Mesenchymal stem cell (in vitro differentiated cells and primary cell): ENCODE data around the gene GPS1.

Experiments used
- DNase-seq: peaks from one replicate; pipeline ENCODE4 v3.0.0-alpha.2; 2013
- H2AFZ ChIP-seq: one replicate; pipeline ENCODE4 v1.6.1; 2013; ENCODE audit warnings: low read depth, mild to moderate bottlenecking, control low read depth, inconsistent platforms, low read length, moderate library complexity
- H2AK5ac ChIP-seq: 2 replicates; pipeline ENCODE4 v1.6.1; 2013; ENCODE audit warnings: low read length, moderate library complexity, mild to moderate bottlenecking, inconsistent platforms; ENCODE audit not compliant: severe bottlenecking
- H2BK120ac ChIP-seq: one replicate; pipeline ENCODE4 v1.6.1; 2013; ENCODE audit warnings: low read depth, mild to moderate bottlenecking, inconsistent platforms, low read length, moderate library complexity
- H2BK12ac ChIP-seq, 2 experiments: one replicate each; pipeline ENCODE4 v1.6.1; 2013; ENCODE audit warnings: inconsistent platforms in 2 of 2, low read length in 2 of 2, mild to moderate bottlenecking in 2 of 2, moderate library complexity in 2 of 2, control low read depth in 1 of 2
- H2BK15ac ChIP-seq: one replicate; pipeline ENCODE4 v1.6.1; 2013; ENCODE audit warnings: mild to moderate bottlenecking, low read depth, inconsistent platforms; ENCODE audit not compliant: poor library complexity, severe bottlenecking
- H2BK5ac ChIP-seq: 2 replicates; pipeline ENCODE4 v1.6.1; 2013; ENCODE audit warnings: low read depth, mild to moderate bottlenecking, low read length, control low read depth, inconsistent platforms; ENCODE audit not compliant: poor library complexity, severe bottlenecking
- H3K14ac ChIP-seq, 2 experiments: one replicate each; pipeline ENCODE4 v1.6.1; 2013; ENCODE audit warnings: inconsistent platforms in 2 of 2, low read length in 2 of 2, control low read depth in 1 of 2, mild to moderate bottlenecking in 1 of 2, moderate library complexity in 1 of 2
- H3K18ac ChIP-seq, 2 experiments: one replicate each; pipeline ENCODE4 v1.6.1; 2013; ENCODE audit warnings: inconsistent platforms in 2 of 2, low read length in 2 of 2, control low read depth in 1 of 2, low read depth in 1 of 2, mild to moderate bottlenecking in 1 of 2
- H3K23ac ChIP-seq, 2 experiments: one replicate each; pipeline ENCODE4 v1.6.1; 2013; ENCODE audit warnings: inconsistent platforms in 2 of 2, low read length in 2 of 2, mild to moderate bottlenecking in 2 of 2, moderate library complexity in 2 of 2, control low read depth in 1 of 2
- H3K27ac ChIP-seq: 2 replicates; pipeline ENCODE4 v1.5.1; 2013; ENCODE audit warnings: mild to moderate bottlenecking, moderate library complexity, low read length, control low read depth, inconsistent platforms; ENCODE audit not compliant: poor library complexity, severe bottlenecking
- H3K27me3 ChIP-seq, 2 experiments: 2 replicates each; pipeline versions ENCODE4 v1.6.1 to v1.7.0; 2013; ENCODE audit warnings: low read length in 2 of 2, mild to moderate bottlenecking in 2 of 2, moderate library complexity in 2 of 2, control low read depth in 1 of 2, inconsistent platforms in 1 of 2; ENCODE audit not compliant: control insufficient read depth in 1 of 2, insufficient read depth in 1 of 2
- H3K36me3 ChIP-seq, 2 experiments: 2 replicates each; pipeline versions ENCODE4 v1.6.1 to v1.7.0; 2013; ENCODE audit warnings: low read length in 2 of 2, control low read depth in 1 of 2, inconsistent platforms in 1 of 2, low read depth in 1 of 2, mild to moderate bottlenecking in 1 of 2; ENCODE audit not compliant: insufficient read depth in 2 of 2, control insufficient read depth in 1 of 2
- H3K4ac ChIP-seq, 2 experiments: one replicate each; pipeline ENCODE4 v1.6.1; 2013; ENCODE audit warnings: inconsistent platforms in 2 of 2, low read length in 2 of 2, mild to moderate bottlenecking in 2 of 2, moderate library complexity in 2 of 2, control low read depth in 1 of 2, low read depth in 1 of 2
- H3K4me1 ChIP-seq: 2 replicates; pipeline ENCODE4 v1.6.1; 2013; ENCODE audit warnings: low read depth, low read length, control low read depth; ENCODE audit not compliant: control insufficient read depth, insufficient read depth
- H3K4me2 ChIP-seq: 2 replicates; pipeline ENCODE4 v1.6.1; 2013; ENCODE audit warnings: low read length, mild to moderate bottlenecking, inconsistent platforms; ENCODE audit not compliant: poor library complexity, severe bottlenecking
- H3K4me3 ChIP-seq, 2 experiments: 2 replicates each; pipeline versions ENCODE4 v1.5.1 to v1.7.0; 2013; ENCODE audit warnings: low read length in 2 of 2, mild to moderate bottlenecking in 2 of 2, control low read depth in 1 of 2, low read depth in 1 of 2; ENCODE audit not compliant: insufficient read depth in 1 of 2
- H3K79me1 ChIP-seq: replicated peaks from 2 replicates; pipeline ENCODE4 v1.6.1; 2013; ENCODE audit warnings: mild to moderate bottlenecking, control low read depth, low read length, inconsistent platforms; ENCODE audit not compliant: poor library complexity, severe bottlenecking
- H3K9ac ChIP-seq: 2 replicates; pipeline ENCODE4 v1.7.0; 2013; ENCODE audit warnings: mild to moderate bottlenecking, low read length, moderate library complexity
- H3K9me3 ChIP-seq: 2 replicates; pipeline ENCODE4 v1.7.0; 2013; ENCODE audit warnings: mild to moderate bottlenecking, low read length; ENCODE audit not compliant: control insufficient read depth
- H4K8ac ChIP-seq: one replicate; pipeline ENCODE4 v1.6.1; 2013; ENCODE audit warnings: inconsistent platforms, mild to moderate bottlenecking, low read length, moderate library complexity
- H4K91ac ChIP-seq: one replicate; pipeline ENCODE4 v1.6.1; 2013; ENCODE audit warnings: mild to moderate bottlenecking, low read length, inconsistent platforms
- WGBS: methylation state at CpG from one replicate; pipeline ENCODE4 v1.1.7; 2013; ENCODE audit warnings: mixed read lengths; 5-methylcytosine and 5-hydroxymethylcytosine counted together

The GPS1 gene

DNA sequence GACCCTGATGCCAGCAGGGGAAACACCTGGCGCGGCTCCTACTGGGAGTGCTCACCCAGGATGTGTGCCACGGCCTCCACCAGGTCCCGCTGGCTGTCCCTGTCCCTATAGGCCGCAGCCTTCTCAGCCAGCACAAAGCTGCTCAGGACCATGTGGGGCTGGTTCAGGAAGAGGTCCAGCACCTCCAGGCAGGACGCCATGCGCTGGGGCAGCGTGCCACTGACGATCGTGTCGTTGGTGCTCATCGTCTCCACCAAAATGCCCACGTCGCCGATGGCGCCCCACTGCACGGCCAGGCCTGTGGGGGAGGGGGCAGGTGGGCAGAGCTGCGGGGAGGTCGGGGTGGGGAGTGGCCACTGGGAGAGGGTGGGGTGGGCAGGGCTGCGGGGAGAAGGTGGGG is 29.8 kb downstream of the GPS1 start:
- WGBS: 97% methylated on average over 19 of the region's 20 CpGs
- Histone ChIP-seq H3K4me2 (no peak overlapping the region), H3K9me3 (no peaks in the 10 kb centered on the region), H3K9ac (no peak overlapping the region), H2BK120ac (no peak overlapping the region), H3K18ac (no peak overlapping the region), H3K23ac (no peak overlapping the region), H2BK12ac (no peak overlapping the region), H3K27ac (no peak overlapping the region), H2BK15ac (no peak overlapping the region), H4K8ac (no peak overlapping the region), H3K4ac (no peak overlapping the region), H2AFZ (no peak overlapping the region), H4K91ac (no peak overlapping the region), H2BK5ac (no peak overlapping the region), H3K79me1 (peaks cover 40% of the 10 kb centered on the region), H3K27me3 (no peaks in the 10 kb centered on the region), H2AK5ac (no peak overlapping the region), H3K36me3 (peaks cover 81 to 99% of the 10 kb centered on the region in 2 experiments), H3K14ac (no peak overlapping the region), H3K4me3 (no peak overlapping the region), H3K4me1 (peaks cover 3% of the 10 kb centered on the region)
- DNase-seq: no peak

DNA sequence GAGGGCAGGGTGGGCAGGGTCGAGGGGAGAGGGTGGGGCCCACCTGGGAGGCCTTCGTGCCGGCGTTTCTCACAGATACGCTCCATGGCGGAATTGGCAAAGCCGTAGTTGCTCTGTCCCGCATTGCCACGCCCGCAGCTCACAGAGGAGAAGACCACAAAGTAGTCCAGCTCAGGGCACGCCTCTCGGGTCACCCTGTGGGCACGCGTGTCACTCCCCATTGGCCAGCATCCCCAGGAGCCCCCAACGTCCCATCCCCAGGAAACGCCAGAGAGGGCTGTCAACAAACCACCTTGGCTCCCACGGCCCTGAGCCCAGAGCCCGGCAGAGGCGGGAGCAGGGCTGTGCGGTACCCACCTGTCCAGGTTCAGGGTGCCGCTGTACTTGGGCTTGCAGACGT is 30.3 kb downstream of the GPS1 start:
- Histone ChIP-seq H2BK12ac (no peak overlapping the region), H4K8ac (no peak overlapping the region), H4K91ac (no peak overlapping the region), H2AFZ (no peak overlapping the region), H3K79me1 (peaks cover 42% of the 10 kb centered on the region), H2BK5ac (no peak overlapping the region), H3K4ac (no peak overlapping the region), H3K9ac (no peak overlapping the region), H3K9me3 (no peaks in the 10 kb centered on the region), H3K27me3 (no peaks in the 10 kb centered on the region), H3K4me2 (no peak overlapping the region), H3K4me1 (peaks cover 3% of the 10 kb centered on the region), H2AK5ac (no peak overlapping the region), H3K14ac (no peak overlapping the region), H3K36me3 (peaks cover 85 to 100% of the 10 kb centered on the region in 2 experiments), H2BK15ac (no peak overlapping the region), H3K23ac (no peak overlapping the region), H3K27ac (no peak overlapping the region), H3K18ac (no peak overlapping the region), H3K4me3 (no peak overlapping the region), H2BK120ac (no peak overlapping the region)
- WGBS: 96% methylated on average over 22 of the region's 22 CpGs
- no peak for DNase-seq

DNA sequence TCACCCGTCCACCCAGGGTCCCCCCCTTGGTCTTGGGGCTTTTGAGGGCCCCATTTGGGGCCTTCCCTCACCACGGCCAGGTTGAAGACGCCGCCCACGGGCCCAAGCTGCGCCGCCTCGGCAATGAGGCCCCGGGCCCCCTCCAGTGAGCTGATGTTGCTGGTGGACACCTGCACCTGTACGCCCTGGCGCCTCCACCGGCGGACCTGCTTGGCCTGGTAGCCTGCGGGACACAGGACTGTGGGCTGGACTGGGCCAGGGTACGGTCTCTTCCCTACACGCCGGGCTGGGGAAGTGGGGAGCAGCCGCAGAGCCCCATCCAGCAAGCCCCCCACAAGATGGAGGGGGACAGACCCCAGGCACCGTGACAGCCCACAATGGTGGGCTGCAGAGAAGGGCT is 30.8 kb downstream of the GPS1 start:
- no peak overlapping the region for H2AFZ ChIP-seq
- H3K18ac ChIP-seq: no peak overlapping the region
- no peak overlapping the region for H3K14ac ChIP-seq
- H3K9me3 ChIP-seq: no peaks in the 10 kb centered on the region
- no peak overlapping the region for H3K9ac ChIP-seq
- H2BK12ac ChIP-seq: no peak overlapping the region
- H2BK15ac ChIP-seq: no peak overlapping the region
- no peak overlapping the region for H4K8ac ChIP-seq
- H3K27ac ChIP-seq: no peak overlapping the region
- DNase-seq: no peak
- H3K4me1 ChIP-seq: peaks cover 3% of the 10 kb centered on the region
- no peak overlapping the region for H3K23ac ChIP-seq
- 93% methylated on average over 19 of the region's 19 CpGs for WGBS
- no peak overlapping the region for H2BK5ac ChIP-seq
- peaks cover 90 to 100% of the 10 kb centered on the region in 2 experiments for H3K36me3 ChIP-seq
- H3K4me3 ChIP-seq: no peak overlapping the region
- H3K27me3 ChIP-seq: no peaks in the 10 kb centered on the region
- no peak overlapping the region for H2BK120ac ChIP-seq
- no peak overlapping the region for H4K91ac ChIP-seq
- H3K79me1 ChIP-seq: peaks cover 43% of the 10 kb centered on the region
- H3K4me2 ChIP-seq: no peak overlapping the region
- no peak overlapping the region for H2AK5ac ChIP-seq
- no peak overlapping the region for H3K4ac ChIP-seq

DNA sequence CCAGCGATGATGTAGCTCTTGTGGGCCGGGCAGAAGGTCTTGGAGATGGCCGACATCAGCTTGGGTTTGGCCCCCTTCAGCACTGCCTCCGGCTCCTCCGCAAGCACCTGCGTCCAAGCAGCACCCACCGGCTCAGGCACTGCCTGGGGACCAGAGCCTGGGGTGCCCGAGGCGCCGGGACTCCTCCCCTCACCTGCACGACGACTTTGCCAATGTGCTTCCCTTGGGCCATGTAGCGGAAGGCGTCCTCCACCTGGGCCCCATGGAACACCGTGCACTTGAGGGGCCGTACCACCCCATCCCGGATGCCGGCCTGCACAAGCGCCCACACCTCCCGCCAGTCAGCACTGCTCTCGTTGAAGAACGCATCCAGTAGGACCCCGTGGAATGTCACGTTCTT is 31.3 kb downstream of the GPS1 start:
- Histone ChIP-seq H2AK5ac (no peak overlapping the region), H3K27ac (no peak overlapping the region), H3K4me1 (peaks cover 3% of the 10 kb centered on the region), H2BK12ac (no peak overlapping the region), H3K23ac (no peak overlapping the region), H3K9ac (no peak overlapping the region), H4K8ac (no peak overlapping the region), H2AFZ (no peak overlapping the region), H3K4me3 (no peak overlapping the region), H3K9me3 (no peaks in the 10 kb centered on the region), H3K18ac (no peak overlapping the region), H4K91ac (no peak overlapping the region), H3K79me1 (peaks cover 47% of the 10 kb centered on the region), H3K14ac (no peak overlapping the region), H2BK15ac (no peak overlapping the region), H2BK120ac (no peak overlapping the region), H3K4me2 (no peak overlapping the region), H2BK5ac (no peak overlapping the region), H3K36me3 (peaks cover 91 to 100% of the 10 kb centered on the region in 2 experiments), H3K27me3 (no peaks in the 10 kb centered on the region), H3K4ac (no peak overlapping the region)
- 98% methylated on average over 24 of the region's 24 CpGs for WGBS
- DNase-seq: no peak
